Loucy (cell line): ENCODE data around the gene ZMYND8.

Experiments
- H2AFZ ChIP-seq: fragments of 200-600 bp; sonication (generic); 2 replicates; pipeline ENCODE4 v1.6.0; 2016; ENCODE audit warnings: antibody characterized with exemption, mild to moderate bottlenecking, low read length, moderate library complexity
- H3F3A ChIP-seq: fragments of 200-600 bp; 2 replicates; pipeline ENCODE4 v1.6.0; 2016; ENCODE audit warnings: antibody characterized with exemption, low read depth, mild to moderate bottlenecking
- H3K27me3 ChIP-seq: fragments of 200-600 bp; sonication (generic); 2 replicates; pipeline ENCODE4 v1.6.1; 2014; ENCODE audit warnings: low read length, mild to moderate bottlenecking; ENCODE audit not compliant: insufficient read depth, poor library complexity, severe bottlenecking
- H3K36me3 ChIP-seq: fragments of 200-600 bp; sonication (generic); 2 replicates; pipeline ENCODE4 v1.6.1; 2016; ENCODE audit warnings: low read length; ENCODE audit not compliant: insufficient read depth
- H3K4me1 ChIP-seq: fragments of 200-600 bp; sonication (generic); 2 replicates; pipeline ENCODE4 v1.5.1; 2014; ENCODE audit warnings: low read length, mild to moderate bottlenecking; ENCODE audit not compliant: insufficient read depth, poor library complexity, severe bottlenecking
- H3K4me2 ChIP-seq: fragments of 200-600 bp; sonication (generic); 2 replicates; pipeline ENCODE4 v1.6.0; 2014; ENCODE audit warnings: antibody characterized with exemption, low read length, low read depth, mild to moderate bottlenecking; ENCODE audit not compliant: poor library complexity, severe bottlenecking
- H3K4me3 ChIP-seq: fragments of 200-600 bp; sonication (generic); 2 replicates; pipeline ENCODE4 v1.5.1; 2014; ENCODE audit warnings: low read length, mild to moderate bottlenecking, mixed read lengths; ENCODE audit not compliant: poor library complexity, severe bottlenecking
- H3K79me2 ChIP-seq: fragments of 200-600 bp; sonication (generic); 2 replicates; pipeline ENCODE4 v1.6.1; 2014; ENCODE audit warnings: low read length; ENCODE audit not compliant: insufficient read depth
- H3K9ac ChIP-seq: fragments of 200-600 bp; sonication (generic); 2 replicates; pipeline ENCODE4 v1.6.0; 2014; ENCODE audit warnings: mild to moderate bottlenecking, low read depth, low read length, moderate library complexity; ENCODE audit not compliant: poor library complexity, severe bottlenecking
- H3K9me2 ChIP-seq: fragments of 200-600 bp; sonication (generic); replicated peaks from 2 replicates; pipeline ENCODE4 v1.6.1; 2016; ENCODE audit warnings: low read depth, low read length, mixed read lengths
- H3K9me3 ChIP-seq: fragments of 200-600 bp; sonication (generic); 2 replicates; pipeline ENCODE4 v1.6.1; 2014; ENCODE audit warnings: mild to moderate bottlenecking, antibody characterized with exemption, low read length, low read depth; ENCODE audit not compliant: insufficient read depth
- H4K20me1 ChIP-seq: fragments of 200-600 bp; sonication (generic); 2 replicates; pipeline ENCODE4 v1.6.0; 2014; ENCODE audit warnings: antibody characterized with exemption, low read length, mild to moderate bottlenecking; ENCODE audit not compliant: insufficient read depth, poor library complexity, severe bottlenecking
- CTCF ChIP-seq: fragments of 200-600 bp; sonication (generic); conservative IDR thresholded peaks from 2 replicates; pipeline ENCODE4 v1.5.1; 2014; ENCODE audit warnings: mild to moderate bottlenecking, antibody characterized with exemption, low read length
- EZH2phosphoT487 ChIP-seq: fragments of 200-600 bp; IDR thresholded peaks from 2 replicates; pipeline ENCODE4 v1.6.1; 2018; ENCODE audit warnings: antibody characterized with exemption, mild to moderate bottlenecking, moderate library complexity, borderline replicate concordance

Gene ZMYND8

GRCh38 chr20:47326658-47327268 is 29.7 kb downstream of the ZMYND8 start:
- peaks cover 92% of the 10 kb centered on the region for H4K20me1 ChIP-seq
- H3K4me3 ChIP-seq = no peak overlapping the region
- H3K27me3 ChIP-seq = no peaks in the 10 kb centered on the region
- peaks cover 69% of the 10 kb centered on the region; the same call in 1 of the 2 replicates for H3K36me3 ChIP-seq
- H3K4me1 ChIP-seq = no peaks in the 10 kb centered on the region
- no peaks in the 10 kb centered on the region for H3K9me3 ChIP-seq
- peaks cover 100% of the 10 kb centered on the region for H3K79me2 ChIP-seq
- no peaks in the 10 kb centered on the region for H3F3A ChIP-seq
- TF ChIP-seq EZH2phosphoT487 (no peak), CTCF (no peak)
- H3K4me2 ChIP-seq = no peak overlapping the region
- no peak overlapping the region for H2AFZ ChIP-seq
- H3K9ac ChIP-seq = no peak overlapping the region
- H3K9me2 ChIP-seq = no peaks in the 10 kb centered on the region

DNA sequence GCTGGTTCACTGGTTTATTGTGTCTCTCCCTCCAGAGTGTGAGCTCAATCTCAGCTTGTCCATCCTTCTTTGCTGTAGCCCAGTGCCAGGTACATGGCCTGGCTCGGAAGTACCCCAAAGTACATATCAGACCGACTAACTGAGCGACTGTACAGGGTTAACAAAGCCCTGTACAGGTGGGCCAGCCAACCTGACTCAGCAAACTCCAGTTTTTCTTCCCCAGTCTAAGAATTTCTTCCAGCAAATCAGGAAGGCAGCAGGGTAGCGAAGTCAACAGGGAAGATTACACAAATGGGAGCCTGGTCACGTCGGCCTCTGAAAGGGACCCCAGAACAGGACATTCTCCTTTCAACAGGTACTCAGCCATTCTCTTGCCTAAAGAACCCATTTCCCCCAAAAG is 31.3 kb downstream of the ZMYND8 start:
- Histone ChIP-seq H3K27me3 (no peaks in the 10 kb centered on the region), H3K4me1 (no peaks in the 10 kb centered on the region), H4K20me1 (peaks cover 91% of the 10 kb centered on the region)

GRCh38 chr20:47320990-47321805 is 35.3 kb downstream of the ZMYND8 start:
- peaks cover 100% of the 10 kb centered on the region for H3K79me2 ChIP-seq
- H4K20me1 ChIP-seq = peaks cover 91% of the 10 kb centered on the region
- H3K4me3 ChIP-seq = no peak overlapping the region
- TF ChIP-seq CTCF (no peak), EZH2phosphoT487 (no peak)
- peaks cover 38% of the 10 kb centered on the region; the same call in 1 of the 2 replicates for H3K36me3 ChIP-seq
- no peak overlapping the region for H2AFZ ChIP-seq
- H3K27me3 ChIP-seq = no peaks in the 10 kb centered on the region
- H3K4me2 ChIP-seq = no peak overlapping the region
- H3F3A ChIP-seq = no peaks in the 10 kb centered on the region
- no peak overlapping the region for H3K9ac ChIP-seq
- no peaks in the 10 kb centered on the region for H3K9me2 ChIP-seq
- H3K4me1 ChIP-seq = no peaks in the 10 kb centered on the region
- H3K9me3 ChIP-seq = no peaks in the 10 kb centered on the region

More for the DNA sequence above, 31.3 kb downstream of the ZMYND8 start:
- no peak overlapping the region for H3K4me2 ChIP-seq
- H3K9me3 ChIP-seq = no peaks in the 10 kb centered on the region
- H3K4me3 ChIP-seq = no peak overlapping the region
- H3K9me2 ChIP-seq = no peaks in the 10 kb centered on the region
- H3F3A ChIP-seq = no peaks in the 10 kb centered on the region
- H3K36me3 ChIP-seq = peaks cover 57% of the 10 kb centered on the region; the same call in 1 of the 2 replicates
- TF ChIP-seq CTCF (no peak), EZH2phosphoT487 (no peak)
- peaks cover 100% of the 10 kb centered on the region for H3K79me2 ChIP-seq
- H3K9ac ChIP-seq = no peak overlapping the region
- H2AFZ ChIP-seq = no peak overlapping the region
